DMS53 (cell line): ENCODE results near the gene SYNE4.
A peak's percentile ranks its signal among the peaks of the same experiment; 100 is the strongest.
"Not testable (repeated sequence)": the region's sequence is repeated elsewhere in the genome, so short reads cannot be mapped to it uniquely, and the experiment has no call there.

ENCODE experiments used
- DNase-seq: peaks from one replicate; lab custom pipeline; 2025; lab: John Stamatoyannopoulos, UW

The SYNE4 gene

DNA sequence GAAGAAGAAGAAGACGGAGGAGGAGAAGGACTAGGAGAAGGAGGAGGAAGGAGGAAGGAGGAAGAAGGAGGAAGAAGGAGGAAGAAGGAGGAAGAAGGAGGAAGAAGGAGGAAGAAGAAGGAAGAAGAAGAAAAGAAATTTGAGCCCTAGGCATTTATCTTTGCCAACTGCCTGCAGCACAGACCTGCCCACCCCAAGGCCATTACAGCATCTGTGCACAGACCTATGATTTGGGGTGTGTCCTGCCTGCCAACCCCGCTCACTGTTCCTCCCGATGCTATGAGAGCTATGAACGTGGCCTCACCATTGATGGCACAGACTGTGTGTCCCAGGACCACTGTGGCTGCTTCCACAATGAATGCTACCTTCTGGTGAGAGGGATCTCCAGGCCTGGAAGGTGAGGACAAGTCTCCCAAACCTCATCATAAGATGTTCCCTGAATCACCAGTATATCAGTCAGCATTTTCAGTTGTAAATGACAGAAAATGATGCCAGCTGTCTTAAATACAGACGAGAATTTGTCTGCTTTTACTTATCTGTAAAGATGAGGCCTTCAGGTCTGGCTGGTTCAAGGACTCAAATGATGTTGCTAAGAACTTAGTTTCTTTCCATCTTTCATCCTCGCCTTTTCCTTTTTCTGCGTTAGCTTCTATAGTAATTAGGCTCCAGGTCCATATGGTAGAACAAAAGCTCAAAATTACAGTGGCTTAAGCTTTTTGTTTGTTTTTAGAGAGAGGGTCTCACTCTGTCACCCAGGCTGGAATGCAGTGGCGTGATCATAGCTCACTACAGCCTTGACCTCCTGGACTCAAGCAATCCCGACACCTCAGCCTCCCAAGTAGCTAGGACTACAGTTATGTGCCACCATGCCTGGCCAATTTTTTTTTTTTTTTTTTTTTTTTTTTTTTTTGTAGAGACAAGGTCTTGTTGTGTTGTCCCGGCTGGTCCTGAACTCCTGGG is 17.6 kb downstream of the SYNE4 start:
- DNase-seq: no peak

DNA sequence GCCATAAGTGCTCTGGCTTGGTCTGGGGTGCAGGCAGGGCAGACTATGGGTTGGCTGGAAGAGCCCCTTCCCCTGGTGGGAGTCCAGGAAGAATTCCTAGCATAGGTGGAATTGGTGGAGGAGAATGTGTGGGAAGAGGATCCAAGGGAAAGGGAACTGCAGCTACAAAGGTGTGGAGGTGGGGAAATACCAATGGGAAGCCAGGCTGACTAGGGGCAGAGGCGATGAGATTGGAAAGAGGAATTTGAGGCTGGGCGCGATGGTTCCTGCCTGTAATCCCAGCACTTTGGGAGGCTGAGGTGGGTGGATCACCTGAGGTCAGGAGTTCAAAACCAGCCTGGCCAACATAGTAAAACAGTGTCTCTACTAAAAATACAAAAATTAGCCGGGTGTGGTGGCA is 18.5 kb downstream of the SYNE4 start:
- no peak for DNase-seq

DNA sequence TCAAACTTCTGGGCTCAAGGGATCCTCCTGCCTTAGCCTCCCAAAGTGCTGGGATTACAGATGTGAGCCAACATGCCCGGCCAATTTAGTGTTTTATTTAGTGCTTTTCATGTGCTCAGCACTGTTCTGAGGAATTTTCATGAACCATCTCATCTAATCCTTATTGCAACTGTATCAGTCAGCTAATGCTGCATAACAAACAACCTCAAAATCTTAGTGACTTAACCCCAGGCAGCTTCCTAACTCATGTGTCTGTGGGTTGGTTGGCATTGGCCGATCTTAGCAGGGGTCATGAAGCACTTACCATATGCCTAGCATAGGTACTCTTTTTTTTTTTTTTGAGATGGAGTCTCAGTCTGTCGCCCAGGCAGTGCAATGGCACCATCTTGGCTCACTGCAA is 19.8 kb downstream of the SYNE4 start:
- no peak for DNase-seq

DNA sequence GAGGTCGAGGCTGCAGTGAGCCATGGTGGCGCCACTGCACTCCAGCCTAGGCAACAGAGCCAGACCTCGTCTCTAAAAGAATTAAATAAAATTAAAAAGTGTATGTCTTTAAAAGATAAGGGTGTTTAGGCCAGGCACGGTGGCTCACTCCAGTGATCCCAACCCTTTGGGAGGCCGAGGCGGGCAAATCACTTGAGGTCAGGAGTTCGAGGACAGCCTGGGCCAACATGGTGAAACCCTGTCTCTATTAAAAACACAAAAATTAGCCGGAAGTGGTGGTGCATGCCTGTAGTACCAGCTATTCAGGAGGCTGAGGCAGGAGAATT is 21.1 kb downstream of the SYNE4 start:
- no peak for DNase-seq

DNA sequence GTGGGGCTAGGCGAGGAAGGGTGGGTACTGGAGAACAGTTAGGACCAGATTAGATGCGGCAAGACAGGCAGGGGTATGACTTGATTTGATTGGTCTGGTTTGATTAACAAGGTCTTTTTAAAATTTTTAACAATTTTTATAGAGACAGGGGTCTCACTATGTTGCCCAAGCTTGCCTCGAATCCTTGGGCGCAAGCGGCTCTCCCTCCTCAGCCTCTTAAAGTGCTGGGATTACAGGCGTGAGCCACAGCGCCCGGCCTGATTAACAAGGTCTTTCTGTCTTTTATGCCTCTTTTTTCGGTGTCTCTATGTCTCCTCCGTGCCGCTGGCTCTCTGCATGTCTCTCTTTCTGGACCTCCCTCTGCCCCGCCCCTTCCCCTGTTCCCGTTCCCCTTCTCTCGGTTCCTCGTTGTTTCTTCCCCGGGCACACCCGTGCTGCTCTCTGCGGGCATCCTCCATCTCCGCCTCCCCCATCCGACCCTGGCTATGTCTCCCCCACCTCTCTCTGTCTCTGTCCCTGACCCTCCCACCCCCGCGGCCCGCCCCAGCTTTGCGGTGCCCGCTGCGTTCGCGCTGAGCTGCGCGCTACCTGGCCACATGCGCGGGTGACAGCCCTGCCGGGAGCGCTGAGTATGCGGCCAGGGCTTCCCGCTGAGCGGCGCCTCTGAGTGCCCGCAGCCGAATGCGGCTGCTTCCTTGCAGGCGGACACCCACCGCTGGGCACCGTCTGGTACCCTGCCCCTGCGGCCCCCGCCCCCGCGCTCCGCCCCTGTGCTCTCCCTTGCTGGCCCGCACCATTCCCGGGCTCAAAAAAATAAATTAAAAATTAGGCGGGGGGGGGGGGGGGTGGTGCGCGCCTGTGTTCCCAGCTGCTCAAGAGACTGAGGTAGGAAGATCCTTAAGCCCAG is 21.7 kb downstream of the SYNE4 start:
- DNase-seq: peak; percentile 84

DNA sequence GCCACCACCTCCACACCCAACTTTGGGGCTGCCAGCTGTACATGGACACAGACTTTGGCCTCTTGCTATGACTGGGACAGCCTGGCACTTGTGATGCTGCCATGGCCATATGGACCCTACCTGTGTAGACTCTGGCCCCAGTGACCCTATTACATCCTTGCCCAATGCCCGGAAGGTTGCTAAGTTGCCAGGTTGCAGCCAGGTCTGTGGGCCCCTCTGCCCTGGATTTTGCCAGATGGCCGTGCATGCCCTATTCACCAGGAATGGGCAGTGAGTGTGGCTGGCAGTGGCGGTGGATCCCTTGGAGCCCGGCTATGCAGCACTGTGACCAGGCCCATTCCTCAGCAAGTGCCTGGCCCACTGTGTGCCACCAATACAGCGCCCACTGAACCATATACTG is 22.5 kb downstream of the SYNE4 start:
- DNase-seq: no peak

DNA sequence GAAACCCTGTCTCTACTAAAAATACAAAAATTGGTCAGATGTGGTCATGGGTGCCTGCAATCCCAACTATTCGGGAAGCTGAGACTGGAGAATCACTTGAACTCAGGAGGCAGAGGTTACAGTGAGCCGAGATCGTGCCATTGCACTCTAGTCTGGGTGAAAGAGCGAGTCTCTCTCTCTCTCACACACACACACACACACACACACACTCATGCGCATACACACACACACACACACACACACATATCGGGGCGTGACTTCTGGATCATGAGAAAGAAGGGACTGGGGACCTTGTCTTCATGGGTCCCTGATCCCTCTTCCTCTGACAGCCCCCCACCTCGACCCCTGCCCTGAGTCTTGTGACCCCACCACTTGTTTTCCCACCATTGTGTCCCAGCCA is 25.4 kb downstream of the SYNE4 start:
- DNase-seq: no peak

DNA sequence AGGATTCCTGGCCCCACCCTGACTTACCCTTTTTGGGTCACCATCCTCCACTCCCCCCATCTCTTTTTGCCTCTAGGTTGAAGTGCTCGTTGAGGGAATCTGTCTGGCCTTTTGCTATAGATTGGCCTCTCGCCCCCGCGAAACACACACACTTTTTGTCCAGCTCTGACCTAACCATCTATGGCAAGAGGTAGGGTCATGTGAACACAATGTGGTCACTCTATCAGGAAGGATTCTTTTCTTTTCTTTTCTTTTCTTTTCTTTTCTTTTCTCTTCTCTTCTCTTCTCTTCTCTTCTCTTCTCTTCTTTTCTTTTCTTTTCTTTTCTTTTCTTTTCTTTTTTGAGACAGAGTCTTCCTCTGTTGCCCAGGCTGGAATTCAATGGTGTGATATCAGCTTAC is 27.6 kb downstream of the SYNE4 start:
- DNase-seq: not testable (repeated sequence)

DNA sequence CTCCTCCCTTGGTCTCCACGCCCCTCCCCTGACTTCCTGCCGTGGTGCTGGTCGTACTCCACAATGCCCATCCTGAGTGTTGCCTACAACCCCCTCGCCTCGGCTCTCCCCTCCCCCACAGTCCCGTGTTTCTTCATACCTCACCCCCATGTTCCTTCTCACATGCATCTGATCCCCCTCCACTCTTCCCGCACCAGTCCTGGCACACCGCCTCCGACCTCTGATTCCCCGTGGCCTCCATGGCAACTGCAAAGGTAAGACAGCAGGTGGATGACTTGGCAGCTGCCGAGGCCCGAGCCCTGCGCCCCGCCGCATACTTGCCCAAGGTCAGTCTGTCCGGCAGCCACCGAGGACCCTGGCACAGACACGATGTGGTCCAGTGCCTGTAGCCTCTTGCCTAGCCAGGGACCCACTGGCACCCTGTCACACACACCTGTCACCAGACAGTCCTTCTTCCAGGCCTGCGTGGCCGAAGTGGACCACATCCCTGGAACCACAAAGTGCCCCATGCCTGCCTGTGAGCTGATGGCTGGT is 29.7 kb downstream of the SYNE4 start:
- DNase-seq: peak; percentile 51

DNA sequence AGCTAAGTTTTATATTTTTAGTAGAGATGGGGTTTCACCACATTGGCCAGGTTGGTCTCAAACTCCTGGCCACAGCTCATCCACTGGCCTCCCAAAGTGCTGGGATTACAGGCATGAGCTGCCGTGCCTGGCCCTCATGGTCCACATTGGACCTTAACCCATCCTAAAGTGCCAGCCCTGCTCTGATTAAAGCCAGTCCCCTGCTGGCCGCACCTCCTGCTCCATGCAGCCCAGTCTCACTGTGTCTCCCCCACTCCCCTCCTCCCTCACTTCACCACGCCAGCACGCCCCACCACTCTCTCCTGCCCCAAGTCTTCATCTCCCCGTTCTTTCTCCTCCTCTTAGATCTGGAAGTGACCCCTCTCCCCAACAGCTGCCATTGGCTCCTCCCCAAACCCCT is 30.3 kb downstream of the SYNE4 start:
- no peak for DNase-seq

DNA sequence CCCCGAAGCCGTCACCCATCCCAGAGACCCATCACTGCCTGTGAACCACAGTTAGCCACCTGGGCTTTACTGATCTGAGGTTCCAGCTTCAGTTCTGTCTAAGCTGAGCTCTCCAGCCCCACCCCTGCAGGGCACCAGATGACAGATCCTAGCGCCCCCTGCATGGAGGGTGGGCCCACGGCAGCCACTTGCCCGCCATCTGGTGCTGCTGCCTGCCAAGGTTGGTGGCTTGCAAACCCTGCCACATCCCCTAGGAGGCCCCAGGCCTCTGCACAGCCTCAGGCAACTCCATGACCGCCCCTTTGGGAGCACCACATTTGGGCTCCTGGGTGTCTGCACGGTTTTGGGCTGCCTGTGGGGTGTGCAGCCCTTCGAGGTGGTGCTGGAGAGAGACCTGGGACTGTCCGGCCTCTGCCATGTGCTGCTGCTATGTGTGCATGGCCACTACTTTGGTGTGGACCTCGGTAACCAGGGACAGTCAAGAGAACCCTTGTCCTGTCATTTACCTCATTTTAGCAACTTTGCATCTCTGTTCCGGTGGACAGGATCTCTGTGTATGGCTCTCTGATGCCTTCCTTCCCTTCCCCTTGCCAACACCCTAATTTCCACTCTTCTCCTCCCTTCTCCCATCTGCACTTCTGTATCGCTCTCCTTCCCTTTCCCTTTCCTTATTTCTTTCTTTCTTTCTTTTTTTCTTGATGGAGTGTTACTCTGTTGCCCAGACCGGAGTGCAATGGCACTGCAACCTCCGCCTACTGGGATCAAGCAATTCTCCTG is 31.0 kb downstream of the SYNE4 start:
- DNase-seq: peak; percentile 53

DNA sequence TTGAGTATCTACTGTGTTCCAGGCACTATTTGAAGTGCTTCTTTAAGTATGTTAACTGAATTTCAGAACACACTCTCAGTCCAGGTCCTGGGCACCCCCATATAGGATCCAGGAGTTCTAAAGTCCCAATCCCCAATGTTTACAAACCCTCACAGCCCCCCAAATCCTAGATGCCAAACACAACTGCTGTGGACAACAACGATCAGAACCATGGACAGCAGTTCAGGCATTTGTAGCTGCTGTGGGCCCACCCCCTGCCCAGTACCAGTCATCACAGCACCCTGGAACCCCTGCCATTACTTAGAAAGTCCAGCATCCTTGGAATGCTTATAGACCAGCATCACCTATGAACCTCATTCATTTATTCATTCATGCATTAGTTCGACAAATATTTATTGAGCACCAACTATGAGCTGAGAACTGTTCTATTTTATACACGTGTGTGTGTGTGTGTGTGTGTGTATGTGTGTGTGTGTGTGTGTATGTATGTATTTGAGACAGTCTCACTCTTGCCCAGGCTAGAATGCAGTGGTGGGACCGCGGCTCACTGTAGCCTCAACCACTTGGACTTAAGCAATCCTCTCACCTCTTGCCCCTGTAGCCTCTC is 32.9 kb downstream of the SYNE4 start:
- DNase-seq: no peak

DNA sequence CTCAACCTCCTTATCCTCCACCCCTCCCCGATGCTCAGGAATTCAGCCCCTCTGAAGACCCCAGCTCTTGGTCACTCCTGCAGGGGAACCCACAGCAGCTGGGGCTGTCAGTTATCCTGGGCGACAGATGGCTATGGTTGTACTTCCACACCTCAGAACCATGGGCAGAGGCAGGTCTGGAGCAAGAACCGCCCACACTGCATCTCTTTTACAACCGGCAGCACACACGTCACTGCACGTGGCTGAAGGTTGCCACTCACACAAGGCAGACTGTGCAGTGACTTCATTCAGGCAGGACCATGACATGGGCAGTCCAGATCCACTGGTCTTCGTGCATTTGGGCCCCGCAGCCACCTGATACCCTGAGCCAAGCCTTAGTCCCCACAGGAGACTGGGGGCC is 35.1 kb downstream of the SYNE4 start:
- DNase-seq: peak; percentile 57

DNA sequence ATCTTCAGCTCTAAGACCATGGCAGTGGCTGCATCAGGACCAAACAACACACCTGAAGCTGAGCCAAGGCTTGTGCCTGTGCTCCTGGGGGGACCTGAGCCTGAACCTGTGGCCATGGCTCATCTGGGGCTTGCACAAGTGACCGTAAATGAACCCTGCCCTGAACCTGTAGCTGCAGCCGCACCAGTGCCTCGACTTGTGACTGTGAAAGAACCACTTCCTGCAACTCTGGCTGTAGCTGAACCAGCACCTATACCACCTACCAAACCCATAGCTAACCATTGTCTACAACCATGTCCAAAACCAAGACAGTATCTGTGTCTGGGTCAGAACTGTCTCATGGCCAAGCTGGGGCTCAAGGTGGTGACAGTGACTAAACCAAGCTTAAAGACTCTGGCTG is 41.8 kb downstream of the SYNE4 start:
- DNase-seq: no peak

DNA sequence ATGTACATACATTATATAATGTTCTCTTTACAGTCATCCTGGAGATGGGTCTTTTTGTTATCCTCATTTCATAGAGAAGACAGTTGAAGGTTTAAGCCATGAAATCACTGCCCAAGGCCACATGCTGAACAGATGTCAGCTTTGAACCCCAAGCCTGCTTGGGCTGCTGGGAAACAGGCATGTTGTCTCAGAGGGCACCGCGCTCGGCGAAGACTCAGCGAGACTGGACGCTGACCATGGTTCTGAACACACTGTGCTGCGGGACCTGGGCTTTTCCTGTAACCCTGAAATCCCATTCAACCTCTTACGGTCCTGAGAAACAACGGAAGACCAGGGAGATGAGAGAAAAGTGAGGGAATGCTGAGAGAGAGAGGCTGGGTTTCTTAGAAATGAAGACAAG is 45.1 kb downstream of the SYNE4 start:
- DNase-seq: no peak

DNA sequence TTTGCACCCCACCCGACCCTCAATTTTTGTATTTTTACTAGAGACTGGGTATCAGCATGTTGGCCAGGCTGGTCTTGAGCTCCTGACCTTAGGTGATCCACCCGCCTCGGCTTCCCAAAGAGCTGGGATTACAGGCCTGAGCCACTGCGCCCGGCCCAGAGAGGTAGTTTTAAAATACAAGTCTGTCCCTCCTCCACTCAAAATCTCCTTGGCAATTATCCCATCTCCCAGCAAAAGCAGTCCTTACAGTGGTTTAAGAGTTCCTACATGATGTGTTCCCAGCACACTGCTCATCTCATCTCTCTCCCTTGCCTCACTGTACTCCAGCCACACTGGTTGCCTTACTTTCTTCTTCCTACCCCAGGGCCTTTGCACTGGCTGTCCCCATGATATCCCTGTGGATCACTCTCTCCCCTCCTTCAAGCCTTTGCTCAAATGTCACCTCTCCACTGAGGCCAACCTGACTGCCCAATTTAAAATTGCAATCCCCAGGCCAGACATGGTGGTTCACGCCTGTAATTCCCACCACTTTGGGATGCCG is 48.1 kb downstream of the SYNE4 start:
- DNase-seq: no peak

DNA sequence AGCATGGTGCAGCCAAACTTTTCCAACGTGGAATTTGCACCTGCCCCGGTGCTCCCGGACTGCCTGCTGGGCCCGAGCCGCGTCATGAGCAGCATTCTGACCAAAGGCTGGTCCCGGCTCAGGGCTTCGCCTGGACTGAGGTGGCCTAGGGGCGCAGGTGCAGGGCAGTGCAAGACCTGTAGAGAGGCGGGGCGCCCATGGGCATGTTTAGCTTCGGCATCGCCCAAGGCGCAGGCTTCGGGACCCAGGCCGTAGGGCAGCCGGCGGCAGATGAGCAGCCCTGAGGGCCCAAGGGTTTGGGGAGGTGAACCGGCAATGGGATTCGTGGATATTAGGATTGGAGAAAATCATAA is 48.7 kb downstream of the SYNE4 start:
- DNase-seq: peak; percentile 76

DNA sequence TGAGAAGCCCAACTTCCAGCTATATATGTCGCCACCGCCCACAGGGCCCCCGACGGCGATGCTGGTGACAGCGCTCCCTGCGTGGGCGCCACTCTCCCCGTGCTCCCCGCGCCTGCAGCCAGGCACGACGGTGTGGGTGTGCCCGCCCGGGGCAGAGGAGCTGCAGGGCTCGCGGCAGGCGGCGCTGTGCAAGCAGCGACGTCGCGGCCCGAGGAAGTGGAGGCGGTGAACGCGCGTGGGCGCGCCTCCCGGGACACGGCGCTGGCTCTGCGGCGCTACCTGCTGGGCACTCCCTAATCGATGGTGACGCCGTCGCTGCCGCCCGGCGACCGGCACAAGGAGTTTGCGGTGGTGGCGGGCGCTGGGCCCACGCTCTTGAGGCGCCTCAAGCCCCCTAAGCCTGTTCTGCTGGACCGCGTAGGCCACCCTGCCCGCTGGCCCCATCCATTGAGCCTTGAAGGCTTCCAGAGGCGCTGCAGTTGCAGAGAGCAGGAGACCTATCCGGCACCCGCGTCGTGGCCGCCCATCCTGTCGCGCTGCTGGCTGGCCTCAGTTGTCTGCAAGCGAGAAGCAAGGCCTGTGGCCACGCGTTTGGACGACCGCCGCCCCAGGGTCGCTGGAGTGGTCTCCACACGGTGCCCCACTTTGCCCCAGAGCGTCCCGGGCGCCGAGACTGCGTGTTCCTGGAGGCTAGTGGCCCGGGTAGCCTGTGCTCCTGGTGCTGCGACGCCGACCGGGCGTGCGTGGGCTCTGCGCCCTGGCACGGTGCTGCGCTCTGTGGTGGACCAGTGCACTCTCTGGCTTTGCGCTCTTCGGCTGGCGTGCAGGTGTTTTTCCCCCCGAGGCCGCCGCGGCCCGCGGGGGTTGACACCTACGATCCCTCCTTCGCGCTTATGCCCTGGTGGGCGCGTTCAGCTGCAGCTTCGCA is 49.3 kb downstream of the SYNE4 start:
- DNase-seq: peak; percentile 54

DNA sequence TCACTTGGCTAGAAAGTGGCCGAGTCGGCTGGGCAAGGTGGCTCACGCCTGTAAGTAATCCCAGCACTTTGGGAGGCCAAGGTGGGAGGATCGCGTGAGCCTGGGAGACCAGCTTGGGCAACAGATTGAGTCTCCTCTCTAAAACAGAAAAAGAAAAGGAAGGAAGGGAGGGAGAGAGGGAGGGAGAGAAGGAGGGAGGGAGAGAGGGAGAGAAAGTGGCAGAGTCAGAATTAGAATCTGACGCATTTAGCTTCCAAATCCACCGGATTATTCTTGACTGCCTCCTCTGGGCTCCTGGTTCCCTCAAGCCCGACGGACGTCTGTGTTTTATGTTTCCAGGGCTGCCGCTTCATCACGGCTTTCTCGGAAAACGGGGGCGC is 50.0 kb downstream of the SYNE4 start:
- no peak for DNase-seq

DNA sequence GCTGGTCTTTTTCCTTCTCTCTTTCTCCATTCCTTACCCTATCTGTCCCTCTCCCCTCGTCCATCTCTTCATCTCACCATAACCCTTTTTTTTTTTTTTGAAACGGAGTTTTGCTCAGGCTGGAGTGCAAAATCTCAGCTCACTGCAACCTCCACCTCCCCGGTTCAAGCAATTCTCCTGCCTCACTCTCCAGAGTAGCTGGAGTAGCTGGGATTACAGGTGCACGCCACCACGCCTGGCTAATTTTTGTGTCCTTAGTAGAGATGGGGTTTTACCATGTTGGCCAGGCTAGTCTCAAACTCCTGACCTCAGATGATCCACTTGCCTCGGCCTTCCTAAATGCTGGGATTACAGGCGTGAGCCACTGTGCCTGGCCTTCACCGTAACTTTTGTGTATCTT is 51.2 kb downstream of the SYNE4 start:
- DNase-seq: not testable (repeated sequence)
